SU-DHL-6 (cell line): Measurements from ENCODE around the gene C1QB.

Experiments
- H2AFZ ChIP-seq: fragments of 200-600 bp; sonication (generic); 2 replicates; pipeline ENCODE4 v1.6.1; 2014; ENCODE audit warnings: low read depth, mild to moderate bottlenecking, moderate library complexity, mixed read lengths, antibody characterized with exemption, low read length; ENCODE audit not compliant: severe bottlenecking
- H3F3A ChIP-seq: fragments of 200-600 bp; shearing (Covaris generic); 2 replicates; pipeline ENCODE4 v1.6.0; 2016; ENCODE audit warnings: antibody characterized with exemption, mild to moderate bottlenecking; ENCODE audit not compliant: insufficient read depth
- H3K27ac ChIP-seq: fragments of 200-600 bp; sonication (generic); 2 replicates; pipeline ENCODE4 v1.5.1; 2016; ENCODE audit warnings: low read depth, mild to moderate bottlenecking, low read length, moderate library complexity, mixed read lengths
- H3K27me3 ChIP-seq: fragments of 200-600 bp; sonication (generic), shearing (Covaris generic); 2 replicates; pipeline ENCODE4 v1.6.0; 2014; ENCODE audit warnings: mild to moderate bottlenecking, low read length
- H3K36me3 ChIP-seq: fragments of 200-600 bp; sonication (generic); 2 replicates; pipeline ENCODE4 v1.6.1; 2014; ENCODE audit warnings: mild to moderate bottlenecking, low read length, mixed read lengths
- H3K4me2 ChIP-seq: fragments of 300-600, 200-600 bp; shearing (Covaris generic), sonication (generic); 2 replicates; pipeline ENCODE4 v1.6.0; 2014; ENCODE audit warnings: low read length, low read depth, mild to moderate bottlenecking; ENCODE audit not compliant: poor library complexity, severe bottlenecking
- H3K4me3 ChIP-seq: fragments of 200-600 bp; sonication (generic); 2 replicates; pipeline ENCODE4 v1.5.1; 2014; ENCODE audit warnings: antibody characterized with exemption, low read length, mild to moderate bottlenecking, mixed read lengths; ENCODE audit not compliant: insufficient read depth, poor library complexity, severe bottlenecking
- H3K79me2 ChIP-seq: fragments of 200-600 bp; sonication (generic); 2 replicates; pipeline ENCODE4 v1.6.1; 2014; ENCODE audit warnings: mild to moderate bottlenecking, low read length, moderate library complexity; ENCODE audit not compliant: insufficient read depth
- H3K9ac ChIP-seq: fragments of 200-600 bp; sonication (generic); 2 replicates; pipeline ENCODE4 v1.7.0; 2014; ENCODE audit warnings: mild to moderate bottlenecking, low read length
- H3K9me2 ChIP-seq: fragments of 200-600 bp; sonication (generic); replicated peaks from 2 replicates; pipeline ENCODE4 v1.6.1; 2014; ENCODE audit warnings: low read length; ENCODE audit not compliant: insufficient read depth
- H3K9me3 ChIP-seq: fragments of 200-600 bp; sonication (generic); 2 replicates; pipeline ENCODE4 v1.6.1; 2014; ENCODE audit warnings: low read length, mixed read lengths; ENCODE audit not compliant: insufficient read depth
- H4K20me1 ChIP-seq: fragments of 200-600 bp; sonication (generic); 2 replicates; pipeline ENCODE4 v1.6.1; 2014; ENCODE audit warnings: low read depth, mild to moderate bottlenecking, antibody characterized with exemption, low read length, moderate library complexity, mixed read lengths
- EZH2phosphoT487 ChIP-seq: fragments of 200-600 bp; sonication (generic), shearing (Covaris generic); conservative IDR thresholded peaks from 2 replicates; pipeline ENCODE4 v1.6.1; 2018; ENCODE audit warnings: mild to moderate bottlenecking, antibody characterized with exemption, low read length, moderate library complexity, mixed read lengths
- TF ChIP-seq, protein P1 (sequence below): fragments of 200-600 bp; sonication (generic); IDR thresholded peaks from one replicate; pipeline ENCODE4 v1.5.1; 2017; ENCODE audit warnings: antibody characterized with exemption, mild to moderate bottlenecking, low read length, moderate library complexity; ENCODE audit not compliant: insufficient read depth, poor library complexity, severe bottlenecking

The C1QB gene

DNA sequence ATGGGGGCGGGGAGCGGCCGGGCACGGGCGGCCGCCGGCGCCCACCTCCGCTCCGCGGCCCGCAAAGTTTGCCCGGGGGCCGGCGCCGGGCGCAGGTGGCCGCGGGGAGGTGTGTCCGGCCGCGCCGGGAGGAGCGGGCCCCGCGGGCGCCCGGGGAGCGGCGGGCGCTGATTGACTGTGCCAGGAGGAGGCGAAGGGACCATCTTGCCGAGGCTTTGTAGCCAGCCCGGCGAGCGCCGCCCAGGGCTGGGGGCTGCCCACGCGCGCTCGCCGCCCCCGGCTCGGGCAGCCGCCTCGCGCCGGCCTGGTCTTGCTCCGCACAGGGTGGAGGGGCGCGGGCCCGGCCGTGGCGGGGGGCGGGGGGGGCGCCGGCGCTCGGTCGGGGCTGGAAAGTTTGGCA, 58.0 kb downstream of the C1QB start:
- no peak overlapping the region for H2AFZ ChIP-seq
- H3K9me2 ChIP-seq = no peaks in the 10 kb centered on the region
- TF ChIP-seq, protein P1, sequence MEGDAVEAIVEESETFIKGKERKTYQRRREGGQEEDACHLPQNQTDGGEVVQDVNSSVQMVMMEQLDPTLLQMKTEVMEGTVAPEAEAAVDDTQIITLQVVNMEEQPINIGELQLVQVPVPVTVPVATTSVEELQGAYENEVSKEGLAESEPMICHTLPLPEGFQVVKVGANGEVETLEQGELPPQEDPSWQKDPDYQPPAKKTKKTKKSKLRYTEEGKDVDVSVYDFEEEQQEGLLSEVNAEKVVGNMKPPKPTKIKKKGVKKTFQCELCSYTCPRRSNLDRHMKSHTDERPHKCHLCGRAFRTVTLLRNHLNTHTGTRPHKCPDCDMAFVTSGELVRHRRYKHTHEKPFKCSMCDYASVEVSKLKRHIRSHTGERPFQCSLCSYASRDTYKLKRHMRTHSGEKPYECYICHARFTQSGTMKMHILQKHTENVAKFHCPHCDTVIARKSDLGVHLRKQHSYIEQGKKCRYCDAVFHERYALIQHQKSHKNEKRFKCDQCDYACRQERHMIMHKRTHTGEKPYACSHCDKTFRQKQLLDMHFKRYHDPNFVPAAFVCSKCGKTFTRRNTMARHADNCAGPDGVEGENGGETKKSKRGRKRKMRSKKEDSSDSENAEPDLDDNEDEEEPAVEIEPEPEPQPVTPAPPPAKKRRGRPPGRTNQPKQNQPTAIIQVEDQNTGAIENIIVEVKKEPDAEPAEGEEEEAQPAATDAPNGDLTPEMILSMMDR = no peak
- no peak for TF ChIP-seq EZH2phosphoT487
- no peaks in the 10 kb centered on the region for H3K9me3 ChIP-seq
- no peak overlapping the region for H3K4me3 ChIP-seq
- no peak overlapping the region for H3K4me2 ChIP-seq
- no peaks in the 10 kb centered on the region for H4K20me1 ChIP-seq
- no peaks in the 10 kb centered on the region for H3K27me3 ChIP-seq
- H3K79me2 ChIP-seq = no peaks in the 10 kb centered on the region
- no peak overlapping the region for H3K27ac ChIP-seq
- H3K9ac ChIP-seq = no peak overlapping the region
- H3F3A ChIP-seq = no peaks in the 10 kb centered on the region
- no peaks in the 10 kb centered on the region for H3K36me3 ChIP-seq
